Measurements from ENCODE around the gene SCYGR7. TPM values are rescaled to one million over a fixed set of nuclear protein-coding genes. Genes with fewer than 3 reads are reported as not detected.

The SCYGR7 gene, protein sequence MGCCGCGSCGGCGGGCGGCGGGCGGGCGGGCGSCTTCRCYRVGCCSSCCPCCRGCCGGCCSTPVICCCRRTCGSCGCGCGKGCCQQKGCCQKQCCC
- not detected in 2 replicates for total RNA-seq

GRCh38 chr2:227728035-227728434, at the start of gene SCYGR7:
Gene SCYGR7, plus strand, starts transcription at chr2:227728335. Its CDS starts 0 bp downstream, at chr2:227728335.

DNA sequence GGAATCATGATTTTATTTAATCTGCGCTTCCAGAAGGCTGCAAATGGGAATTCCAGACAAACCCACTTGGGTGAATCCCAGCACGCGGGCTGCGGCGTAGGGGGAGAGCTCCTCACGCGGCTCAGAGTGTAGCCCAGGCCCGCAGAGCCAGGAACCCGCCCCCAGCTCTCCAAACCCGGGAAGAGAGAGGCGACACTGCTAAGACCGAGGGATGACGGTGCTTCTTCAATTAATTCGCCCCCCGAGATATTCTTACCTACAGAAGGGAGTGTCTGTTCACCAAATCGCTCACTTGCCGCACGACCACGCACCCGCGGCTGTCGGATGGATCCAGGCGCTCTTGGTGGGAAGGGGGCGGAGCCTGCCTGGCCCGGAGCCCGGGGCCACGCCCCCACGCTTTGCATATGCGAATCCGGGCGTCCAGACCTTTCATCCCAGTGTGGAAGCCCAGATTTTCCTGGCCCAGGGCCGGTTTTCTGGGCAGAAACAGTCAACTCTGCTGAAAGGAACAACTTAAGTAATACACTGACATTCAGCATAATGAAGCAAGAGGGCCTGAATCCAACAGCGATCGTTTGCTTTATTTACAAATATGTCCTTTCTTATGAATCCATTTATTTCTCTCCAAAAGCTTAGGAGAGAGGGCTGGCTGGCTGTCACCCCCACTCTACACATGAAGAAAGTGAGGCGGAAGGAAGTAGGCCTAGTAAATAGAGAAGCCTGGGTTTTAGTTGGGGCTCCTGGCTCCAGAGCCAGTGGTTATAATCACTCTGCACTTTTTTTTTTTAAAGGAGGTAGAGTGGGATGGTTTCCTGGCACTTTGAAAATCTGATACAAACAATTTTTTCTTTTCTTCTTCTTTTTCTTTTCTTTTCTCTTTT, 10.2 kb upstream of the SCYGR7 start, which contains the start of gene SLC19A3:
TSS of gene SLC19A3 (minus strand) at position 342 of the 881 bp plus-strand sequence. CDS start 15,710 bp downstream, outside the sequence.

DNA sequence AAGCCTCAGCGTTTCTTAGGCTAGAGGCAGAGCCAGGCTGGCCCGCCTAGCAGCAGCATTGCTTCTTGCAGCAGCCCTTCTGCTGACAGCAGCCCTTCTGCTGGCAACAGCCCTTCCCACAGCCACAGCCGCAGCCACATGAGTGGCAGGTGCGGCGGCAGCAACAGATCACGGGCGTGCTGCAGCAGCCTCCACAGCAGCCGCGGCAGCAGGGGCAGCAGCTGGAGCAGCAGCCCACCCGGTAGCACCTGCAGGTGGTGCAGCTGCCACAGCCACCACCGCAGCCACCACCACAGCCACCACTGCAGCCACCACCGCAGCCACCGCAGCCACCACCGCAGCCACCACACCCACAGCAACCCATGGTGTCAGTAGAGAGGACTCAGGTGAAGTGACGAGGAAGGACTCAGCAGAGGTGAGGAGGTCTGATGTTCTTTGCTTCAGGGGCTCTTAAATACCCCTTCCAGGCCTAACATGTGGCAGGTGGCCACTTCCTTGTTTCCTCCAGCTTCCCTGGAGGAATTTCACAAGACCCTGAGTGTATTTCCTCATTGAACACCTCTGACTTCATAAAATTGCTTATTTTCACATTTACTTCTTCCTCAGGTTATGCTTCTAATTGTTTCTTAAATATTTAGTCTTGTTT, 3.6 kb upstream of the SCYGR7 start, which contains the start of gene SCYGR6:
TSS of gene SCYGR6 (minus strand) at position 364 of the 646 bp plus-strand sequence. CDS start at position 364, 0 bp downstream.

DNA sequence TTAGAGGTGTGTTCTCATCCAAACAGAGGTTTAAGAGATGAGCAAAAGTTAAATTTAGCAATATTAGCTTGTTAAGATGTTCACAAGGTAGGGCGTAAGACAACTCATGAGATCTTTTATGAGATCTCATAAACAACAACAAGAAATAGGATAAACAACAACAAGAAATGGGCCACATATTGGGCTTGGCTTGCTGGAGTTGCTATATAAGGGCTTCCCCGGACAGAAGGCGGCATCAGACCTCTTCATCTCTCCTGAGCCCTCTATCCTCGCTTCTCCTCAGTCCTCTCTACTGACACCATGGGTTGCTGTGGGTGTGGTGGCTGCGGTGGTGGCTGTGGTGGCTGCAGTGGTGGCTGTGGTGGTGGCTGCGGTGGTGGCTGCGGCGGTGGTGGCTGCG, 17.5 kb downstream of the SCYGR7 start, which contains the start of gene SCYGR8:
TSS of gene SCYGR8 (plus strand) at position 301 of the 400 bp plus-strand sequence. CDS start at position 301, 0 bp downstream.

Other genes with a start within 250 kb of the SCYGR7 start
- gene SCYGR2, start 129.4 kb upstream of the SCYGR7 start, total RNA-seq, result not detected in 2 replicates
- gene SCYGR3, start 113.5 kb upstream of the SCYGR7 start, total RNA-seq, result not detected in 2 replicates
- gene SCYGR4, start 110.8 kb upstream of the SCYGR7 start, total RNA-seq, result 0.09 TPM in 1 of 2 replicates, not detected in the other
- not detected in 2 replicates for gene SCYGR5, start 61.5 kb upstream of the SCYGR7 start, total RNA-seq
- 1.0 and 2.1 TPM in 2 replicates for gene SLC19A3, start 10.3 kb upstream of the SCYGR7 start, total RNA-seq
- gene SCYGR6, start 3.6 kb upstream of the SCYGR7 start, total RNA-seq, result not detected in 2 replicates
- not detected in 2 replicates for gene SCYGR8, start 17.6 kb downstream of the SCYGR7 start, total RNA-seq
- 0.28 TPM in 1 of 2 replicates, not detected in the other for gene CCL20, start 85.5 kb downstream of the SCYGR7 start, total RNA-seq
- 0.14 and 0.55 TPM in 2 replicates for gene DAW1, start 143.3 kb downstream of the SCYGR7 start, total RNA-seq

Measured in smooth muscle cell of bladder (primary cell).